ENCODE results near the gene ANKS1B. TPM values are rescaled to one million over a fixed set of nuclear protein-coding genes. Genes with fewer than 3 reads are reported as not detected.

ANKS1B gene
- total and polyA plus RNA-seq, 2 of the 4 experiments (the other 2 are of a cell fraction): 0.17 to 0.18 TPM

DNA sequence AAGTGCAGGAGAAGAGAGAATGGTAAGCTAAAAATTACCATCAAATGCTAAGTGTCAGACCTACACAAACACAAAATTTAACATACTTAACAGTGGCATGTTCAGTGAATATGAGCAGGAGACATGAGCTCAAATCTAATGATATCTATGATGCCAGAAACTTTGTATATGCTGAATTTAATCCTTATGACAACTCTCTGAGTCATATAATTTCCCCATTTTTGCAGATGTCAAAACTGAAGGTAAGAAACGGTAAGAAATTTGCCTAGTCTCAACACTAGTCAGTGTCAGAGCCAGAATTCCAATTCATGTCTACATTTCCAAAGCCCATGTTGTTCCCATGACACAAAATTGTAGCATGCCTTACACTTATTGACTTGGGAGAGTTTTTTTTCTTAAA, 963.9 kb downstream of the ANKS1B start:
- DNase-seq (no peak), ATAC-seq (ENCODE audit: low read depth) (no peak)
- no peaks in the 10 kb centered on the region for H4K20me1 ChIP-seq (ENCODE audit: insufficient read depth, low read length)
- H3K23ac ChIP-seq (ENCODE audit: low read depth, low read length): no peak overlapping the region
- H3K56ac ChIP-seq (ENCODE audit: extremely low read depth, insufficient read depth, low read length): no peak overlapping the region
- no peak overlapping the region for H4K8ac ChIP-seq (ENCODE audit: low read depth in 2 of 2, low read length in 2 of 2)
- no peaks in the 10 kb centered on the region for H3K79me1 ChIP-seq (ENCODE audit: low read depth in 1 of 2, low read length in 2 of 2)
- no peak overlapping the region for H3K27ac ChIP-seq (ENCODE audit: insufficient read depth, low read length)
- no peak overlapping the region for H4K91ac ChIP-seq (ENCODE audit: insufficient read depth, low read depth, low read length)
- no peak overlapping the region for H2AK5ac ChIP-seq (ENCODE audit: low read depth, low read length)
- H3K18ac ChIP-seq (ENCODE audit: low read depth, low read length): no peak overlapping the region
- BruUV-seq (replicated peaks): no TSS peak
- H2BK15ac ChIP-seq (ENCODE audit: low read depth, low read length): no peak overlapping the region
- H3K4me2 ChIP-seq (ENCODE audit: low read depth, low read length): no peak overlapping the region
- H4K5ac ChIP-seq (ENCODE audit: low read depth, low read length): no peak overlapping the region
- no peaks in the 10 kb centered on the region for H3K4me1 ChIP-seq (ENCODE audit: control insufficient read depth, insufficient read depth, low read length)
- dilution Hi-C loops (cut with HindIII; ENCODE audit: low sequenced_read_pairs, unreplicated experiment) (no loop called here), intact Hi-C loops (cut with micrococcal nuclease) (no loop called here), in situ Hi-C loops (cut with MboI; ENCODE audit: low sequenced_read_pairs) (no loop called here)
- H2AFZ ChIP-seq (replicated peaks; ENCODE audit: low read length, poor library complexity): no peak overlapping the region
- no peak overlapping the region for H3K4me3 ChIP-seq (ENCODE audit: insufficient read depth, low read depth, low read length)
- H3K9me1 ChIP-seq (ENCODE audit: insufficient read depth, low read length): no peaks in the 10 kb centered on the region
- H3K27me3 ChIP-seq (ENCODE audit: control insufficient read depth, insufficient read depth, low read length): no peaks in the 10 kb centered on the region
- H3K36me3 ChIP-seq (ENCODE audit: control insufficient read depth, insufficient read depth, low read length): no peaks in the 10 kb centered on the region
- H2BK120ac ChIP-seq (ENCODE audit: low read depth, low read length): no peak overlapping the region
- ChIA-PET CTCF (no interaction called here), POLR2A (ENCODE audit: unreplicated experiment) (no interaction called here)
- no peak overlapping the region for H2BK20ac ChIP-seq (ENCODE audit: low read depth, low read length)
- H3K14ac ChIP-seq (replicated peaks; ENCODE audit: low read depth, low read length): no peak overlapping the region
- no peak for TF ChIP-seq RFX5 (IDR thresholded peaks at IDR 0.05; ENCODE audit: low read depth, low read length)
- TF ChIP-seq NFE2L2 (IDR thresholded peaks at IDR 0.05; ENCODE audit: low read depth, low read length): no peak
- no peak for TF ChIP-seq USF2 (IDR thresholded peaks at IDR 0.05; ENCODE audit: low read depth, low read length)
- TF ChIP-seq RAD21 (IDR thresholded peaks at IDR 0.05; ENCODE audit: low read length): no peak
- no peak for TF ChIP-seq CHD1 (IDR thresholded peaks at IDR 0.05; ENCODE audit: low read depth, low read length)
- no peak for TF ChIP-seq RCOR1 (IDR thresholded peaks at IDR 0.05; ENCODE audit: insufficient replicate concordance, low read length)
- no peak for TF ChIP-seq MAZ (IDR thresholded peaks at IDR 0.05; ENCODE audit: borderline replicate concordance, low read depth, low read length)
- TF ChIP-seq MXI1 (IDR thresholded peaks at IDR 0.05; ENCODE audit: borderline replicate concordance, low read depth, low read length): no peak
- no peak overlapping the region for H2BK5ac ChIP-seq (ENCODE audit: low read depth, low read length, poor library complexity, severe bottlenecking)
- H3K9me3 ChIP-seq (ENCODE audit: control insufficient read depth, insufficient read depth, low read length): no peaks in the 10 kb centered on the region
- H3K9ac ChIP-seq (ENCODE audit: low read depth, low read length): no peak overlapping the region
- H2AK9ac ChIP-seq (replicated peaks; ENCODE audit: low read depth, low read length, poor library complexity): no peak overlapping the region
- no CpG with 5 or more reads among the region's 1 CpG for WGBS, 2 experiments (ENCODE audit: extremely low coverage in 2 of 2, insufficient read length in 1 of 2)
- no peak overlapping the region for H3K4ac ChIP-seq (ENCODE audit: low read depth, low read length)

All from IMR-90 (cell line).